Activated CD4-positive, alpha-beta T cell treated with anti-CD3 and anti-CD28 coated beads for 48 hours (primary cell): ENCODE data around the gene FCER2.
"Not testable (repeated sequence)": the region's sequence is repeated elsewhere in the genome, so short reads cannot be mapped to it uniquely, and the experiment has no call there.

Source experiments
- DNase-seq: peaks from one replicate; pipeline ENCODE4 v3.0.0-alpha.2; 2020

FCER2 gene

GRCh38 chr19:7701654-7702457 lies at the start of gene FCER2:
Gene FCER2 (minus strand): TSS chr19:7702131. CDS start chr19:7699760, 2,371 bp downstream.
- no peak for DNase-seq

GRCh38 chr19:7751157-7751783 lies 49.3 kb upstream of the FCER2 start:
- DNase-seq, result peak; percentile 61

DNA sequence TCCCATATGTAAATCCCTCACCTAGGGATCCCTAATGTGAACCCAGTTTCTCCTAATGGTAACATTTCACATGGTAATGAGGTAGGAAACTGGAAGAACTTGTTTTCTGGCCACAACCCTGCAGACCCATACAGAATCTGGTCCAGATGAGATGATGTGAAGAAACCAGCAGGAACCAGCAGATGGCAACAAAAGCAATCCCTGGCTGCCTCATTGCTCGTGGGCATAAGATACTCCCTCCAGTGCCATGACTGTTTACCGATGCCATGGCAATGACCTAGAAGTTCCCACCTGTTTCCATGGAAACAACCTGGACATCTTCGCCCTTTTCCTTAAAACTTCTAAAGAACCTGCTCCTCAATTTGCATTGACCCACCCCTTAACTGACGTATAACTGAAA lies 46.8 kb upstream of the FCER2 start:
- DNase-seq, result peak; percentile 21

DNA sequence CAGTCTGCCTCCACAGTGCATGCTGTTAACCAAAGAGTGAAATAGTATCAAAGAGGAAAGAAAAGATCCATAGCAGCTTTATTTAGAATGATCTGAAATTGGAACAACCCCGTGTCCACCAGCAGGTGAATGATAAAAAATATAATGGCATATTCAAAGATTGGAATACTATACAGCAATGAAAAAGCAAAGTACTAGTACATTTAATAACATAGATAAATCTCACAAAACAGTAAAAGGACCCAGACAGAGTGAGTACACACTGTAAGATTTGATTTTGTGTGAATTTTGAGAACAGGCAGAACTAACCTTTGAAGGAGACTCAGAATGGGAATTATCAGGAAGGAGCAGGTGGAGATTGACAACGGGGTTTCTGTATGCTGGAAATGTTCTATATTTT lies 46.2 kb upstream of the FCER2 start:
- DNase-seq, result no peak

DNA sequence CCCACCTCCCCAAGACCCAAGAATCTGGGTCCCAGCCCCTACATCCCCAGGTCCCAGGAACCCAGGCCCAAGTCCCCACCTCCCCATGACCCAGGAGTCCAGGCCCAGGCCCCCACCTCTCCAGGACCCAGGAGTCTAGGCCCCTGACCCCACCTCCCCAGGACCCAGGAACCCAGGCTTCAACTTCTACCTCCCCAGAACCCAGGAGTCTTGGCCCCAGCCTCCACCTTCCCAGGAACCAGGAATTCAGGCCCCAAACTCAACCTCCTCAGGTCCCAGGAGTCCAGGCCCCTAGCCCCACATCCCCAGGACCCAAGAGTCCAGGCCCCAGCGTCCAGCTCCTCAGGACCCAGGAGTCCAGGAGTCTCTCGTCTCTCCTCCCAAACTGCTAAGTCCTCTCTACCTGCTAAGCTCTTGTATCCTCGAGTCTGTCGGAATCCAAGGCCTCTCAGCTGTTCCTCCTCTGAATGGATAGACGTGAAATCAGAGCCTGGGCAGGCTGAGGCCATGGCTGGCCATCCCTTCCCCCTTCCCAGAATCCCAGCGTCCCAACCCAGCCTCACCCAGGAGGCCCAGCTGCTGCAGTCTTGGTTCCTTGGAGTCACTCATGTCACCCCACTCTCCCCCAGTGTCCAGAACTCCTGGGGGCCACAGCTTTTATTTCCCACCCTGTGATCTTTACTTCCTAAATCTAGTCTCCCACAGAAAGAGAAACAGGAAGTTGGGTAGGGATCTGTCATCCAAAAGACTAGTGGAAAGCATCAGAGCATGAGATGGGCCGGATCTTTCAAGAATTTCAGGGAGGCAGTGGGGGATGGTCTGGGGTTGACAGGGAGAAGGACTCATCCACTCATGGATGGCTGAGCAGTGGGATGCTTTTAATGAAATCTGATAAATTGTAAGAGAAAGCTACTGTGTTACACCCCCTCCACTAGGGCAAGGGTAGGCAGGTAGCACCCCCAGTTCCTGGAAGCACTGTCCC lies 45.3 kb upstream of the FCER2 start, which contains the start of gene CD209:
Gene CD209, minus strand, starts transcription at position 632 of the 982 bp plus-strand sequence. Its CDS starts 23 bp downstream, at position 609.
- no peak for DNase-seq

DNA sequence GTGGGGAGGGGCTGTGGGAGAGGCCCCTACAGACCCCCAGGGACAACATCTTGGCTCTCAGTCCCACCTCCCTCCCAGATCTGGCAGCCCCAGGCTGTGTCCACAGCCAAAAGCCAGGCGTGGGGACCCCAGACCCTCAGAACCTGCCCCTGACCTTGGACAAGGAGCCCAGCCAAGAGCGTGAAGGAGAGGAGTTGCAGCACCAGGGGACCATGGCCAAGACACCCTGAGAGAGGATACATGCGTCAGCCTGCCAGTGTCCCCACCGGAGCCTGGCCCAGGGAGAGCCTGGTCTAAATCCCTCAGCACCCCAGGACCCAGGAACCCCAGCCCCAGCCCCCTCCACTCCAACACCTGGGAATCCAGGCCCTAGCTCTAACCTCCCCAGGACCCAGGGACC lies 44.4 kb upstream of the FCER2 start:
- not testable (repeated sequence) for DNase-seq

DNA sequence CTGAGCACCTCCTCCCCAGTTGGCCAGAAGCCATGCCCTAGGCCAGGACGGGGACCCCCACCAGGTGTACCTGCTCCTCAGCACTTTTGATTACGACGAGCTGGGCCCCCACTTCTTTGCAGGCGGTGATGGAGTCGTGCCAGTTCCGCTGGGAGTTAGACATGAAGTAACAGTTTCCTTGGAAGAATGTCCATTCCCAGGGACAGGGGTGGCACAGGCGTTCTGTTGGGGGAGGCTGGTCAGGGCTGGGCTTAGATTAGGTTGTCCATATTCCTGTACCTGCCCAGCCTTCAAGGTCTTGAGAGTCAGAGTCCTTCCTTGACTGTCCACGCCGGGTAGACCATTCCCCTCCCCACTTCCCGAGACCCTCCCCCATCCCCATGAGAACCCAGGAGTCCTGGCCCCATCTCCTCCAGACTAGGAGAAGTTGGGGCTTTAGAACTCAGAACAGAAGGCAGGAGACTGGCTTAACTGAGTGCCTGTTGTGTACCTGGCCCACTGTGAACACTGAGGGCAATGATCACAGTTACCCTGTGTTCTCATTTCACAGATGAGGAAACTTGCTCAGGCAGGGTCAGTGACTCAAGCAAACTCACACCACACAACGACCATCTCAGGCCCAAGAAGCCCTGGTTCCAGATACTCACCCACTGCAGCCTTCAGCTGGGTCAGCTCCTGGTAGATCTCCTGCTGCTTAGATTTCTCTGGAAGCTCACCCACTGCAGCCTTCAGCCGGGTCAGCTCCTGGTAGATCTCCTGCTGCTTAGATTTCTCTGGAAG lies 43.1 kb upstream of the FCER2 start:
- DNase-seq, result no peak

GRCh38 chr19:7744199-7744786 lies 42.4 kb upstream of the FCER2 start:
- DNase-seq, result no peak

- no peak for DNase-seq
Observed at GRCh38 chr19:7743425-7743841, 41.5 kb upstream of the FCER2 start.

GRCh38 chr19:7742991-7743390 lies 41.1 kb upstream of the FCER2 start:
- DNase-seq, result no peak

- no peak for DNase-seq
Observed at GRCh38 chr19:7742575-7742974, 40.6 kb upstream of the FCER2 start.

GRCh38 chr19:7740682-7741054 lies 38.7 kb upstream of the FCER2 start:
- DNase-seq, result no peak

DNA sequence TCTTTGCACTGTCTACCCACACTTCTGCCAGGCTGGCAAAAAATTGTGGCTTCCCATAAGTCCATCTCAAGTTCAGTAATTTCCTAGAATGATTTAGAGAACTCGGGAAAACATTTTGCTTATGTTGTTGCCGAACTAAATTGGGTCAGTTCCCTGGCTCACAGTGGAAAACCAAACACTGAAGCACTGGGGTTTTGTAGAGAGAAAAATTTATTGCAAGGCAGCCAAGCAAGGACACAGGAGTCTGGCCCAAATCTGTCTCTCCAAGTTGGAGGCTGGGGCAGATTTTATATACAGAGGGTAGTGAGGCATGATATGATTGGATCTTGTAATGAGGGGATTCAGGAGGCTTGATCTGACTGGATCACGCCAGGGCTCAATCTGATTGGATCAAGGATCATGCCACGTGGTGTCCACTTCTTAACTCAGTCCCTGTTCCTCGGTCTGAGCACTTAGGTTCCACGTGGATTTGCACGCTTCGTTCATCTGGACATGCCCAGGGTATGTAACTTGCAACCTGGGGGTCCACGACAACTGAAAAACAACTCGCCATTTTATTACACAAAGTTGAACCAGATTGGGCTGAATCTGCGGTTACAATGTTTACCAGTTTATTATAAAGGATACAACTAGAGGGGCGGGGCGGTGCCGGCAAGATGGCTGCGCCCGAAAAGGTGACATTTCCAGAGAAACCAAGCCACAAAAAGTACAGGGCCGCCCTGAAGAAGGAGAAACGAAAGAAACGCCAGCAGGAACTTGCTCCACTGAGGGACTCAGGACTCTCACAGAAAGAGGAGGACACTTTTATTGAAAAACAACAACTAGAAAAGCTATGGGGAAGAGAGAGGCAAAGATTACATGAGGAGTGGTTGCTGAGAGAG lies 38.1 kb upstream of the FCER2 start:
- no peak for DNase-seq

- DNase-seq, result no peak
Observed at GRCh38 chr19:7739211-7739755, 37.4 kb upstream of the FCER2 start.

- peak; percentile 73 for DNase-seq
Observed at GRCh38 chr19:7738023-7738422, 36.1 kb upstream of the FCER2 start.

DNA sequence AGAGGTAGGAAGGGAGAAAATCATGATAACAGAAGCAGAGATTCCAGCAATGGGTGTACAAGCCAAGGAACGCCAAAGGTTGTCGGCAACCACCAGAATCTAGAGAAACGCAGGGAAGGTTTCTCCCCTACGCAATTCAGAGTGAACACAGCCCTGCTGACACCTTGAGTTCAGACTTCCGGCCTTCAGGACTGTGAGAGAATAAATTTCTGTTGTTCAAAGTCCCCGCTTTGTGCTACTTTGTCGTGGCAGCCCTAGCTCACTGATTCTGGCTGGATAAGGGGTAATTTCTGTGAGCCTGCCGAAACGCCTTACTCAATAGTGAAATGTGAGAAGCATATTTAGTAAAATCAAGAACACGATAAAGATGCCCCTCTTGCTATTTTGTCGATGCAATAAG lies 35.3 kb upstream of the FCER2 start:
- no peak for DNase-seq

- no peak for DNase-seq
Observed at GRCh38 chr19:7736148-7736547, 34.2 kb upstream of the FCER2 start.

- no peak for DNase-seq
Observed at GRCh38 chr19:7734220-7735203, 32.6 kb upstream of the FCER2 start.

DNA sequence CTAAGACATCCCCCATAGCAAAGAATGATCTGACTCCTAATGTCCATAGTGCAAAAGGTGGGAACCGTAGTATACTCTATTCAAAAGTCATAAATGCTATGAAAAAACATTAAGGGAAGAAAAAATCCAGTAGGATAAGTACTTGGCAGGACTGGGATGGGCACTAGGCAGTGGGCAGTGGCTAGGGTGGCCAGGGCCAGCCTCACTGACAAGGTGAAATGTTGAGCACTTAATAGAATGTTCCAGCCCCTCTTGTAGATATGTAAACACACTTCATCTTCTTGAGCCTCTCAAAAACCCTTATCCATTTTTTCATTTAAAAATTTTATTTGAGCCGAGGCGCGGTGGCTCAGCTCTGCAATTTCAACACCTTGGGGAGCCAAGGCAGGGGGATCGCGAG lies 31.4 kb upstream of the FCER2 start:
- no peak for DNase-seq
